Measurements from ENCODE around the gene NFYC.

The NFYC gene

GRCh38 chr1:40665335-40666171 lies 26.0 kb upstream of the NFYC start, which contains the start of gene RIMS3:
Gene RIMS3, minus strand, starts transcription at chr1:40665682. Its CDS starts 23,757 bp downstream, at chr1:40641925.
- TF ChIP-seq FOXP2 (optimal IDR thresholded peaks at IDR 0.05; ENCODE audit: borderline replicate concordance, extremely low read depth, extremely low read length, insufficient read depth) = no peak
- TF ChIP-seq SIN3A (IDR thresholded peaks at IDR 0.05; ENCODE audit: borderline replicate concordance, insufficient read depth, low read length) = no peak
- no peak for TF ChIP-seq POLR2AphosphoS5 (IDR thresholded peaks at IDR 0.05; ENCODE audit: low read depth, low read length)
- no peak for TF ChIP-seq REST (IDR thresholded peaks at IDR 0.05; ENCODE audit: insufficient read depth in 1 of 2, low read depth in 2 of 2, low read length in 2 of 2)
- no peak for TF ChIP-seq TAF1 (IDR thresholded peaks at IDR 0.05; ENCODE audit: borderline replicate concordance, insufficient read depth, low read length)

GRCh38 chr1:40668769-40669525 lies 22.6 kb upstream of the NFYC start:
- TF ChIP-seq POLR2AphosphoS5 (IDR thresholded peaks at IDR 0.05; ENCODE audit: low read depth, low read length) (no peak), REST (IDR thresholded peaks at IDR 0.05; ENCODE audit: insufficient read depth in 1 of 2, low read depth in 2 of 2, low read length in 2 of 2) (no peak), TAF1 (IDR thresholded peaks at IDR 0.05; ENCODE audit: borderline replicate concordance, insufficient read depth, low read length) (no peak)

GRCh38 chr1:40673452-40673851 lies 18.1 kb upstream of the NFYC start:
- TF ChIP-seq FOXP2 (optimal IDR thresholded peaks at IDR 0.05; ENCODE audit: borderline replicate concordance, extremely low read depth, extremely low read length, insufficient read depth) (no peak), TAF1 (IDR thresholded peaks at IDR 0.05; ENCODE audit: borderline replicate concordance, insufficient read depth, low read length) (no peak), SIN3A (IDR thresholded peaks at IDR 0.05; ENCODE audit: borderline replicate concordance, insufficient read depth, low read length) (no peak), POLR2AphosphoS5 (IDR thresholded peaks at IDR 0.05; ENCODE audit: low read depth, low read length) (no peak), REST (IDR thresholded peaks at IDR 0.05; ENCODE audit: insufficient read depth in 1 of 2, low read depth in 2 of 2, low read length in 2 of 2) (no peak)

- TF ChIP-seq POLR2AphosphoS5 (IDR thresholded peaks at IDR 0.05; ENCODE audit: low read depth, low read length) = no peak
- TF ChIP-seq TAF1 (IDR thresholded peaks at IDR 0.05; ENCODE audit: borderline replicate concordance, insufficient read depth, low read length) = no peak
- no peak for TF ChIP-seq REST (IDR thresholded peaks at IDR 0.05; ENCODE audit: insufficient read depth in 1 of 2, low read depth in 2 of 2, low read length in 2 of 2)
- TF ChIP-seq FOXP2 (optimal IDR thresholded peaks at IDR 0.05; ENCODE audit: borderline replicate concordance, extremely low read depth, extremely low read length, insufficient read depth) = no peak
- no peak for TF ChIP-seq SIN3A (IDR thresholded peaks at IDR 0.05; ENCODE audit: borderline replicate concordance, insufficient read depth, low read length)
These were observed 15.0 kb upstream of the NFYC start for GRCh38 chr1:40676501-40676900.

All from PFSK-1 (cell line).